SK-N-SH (cell line): ENCODE results near the gene KLF2.

Experiments used
- CTCF ChIP-seq: fragments of 200-600 bp; sonication (generic); IDR thresholded peaks from 2 replicates; pipeline ENCODE4 v1.6.1; 2017; ENCODE audit warnings: antibody characterized with exemption, mild to moderate bottlenecking, moderate library complexity
- EP300 ChIP-seq, 2 experiments: IDR thresholded peaks; 2 replicates each; pipeline versions ENCODE4 v1.4.0 to v1.6.1; 2012; ENCODE audit warnings: borderline replicate concordance in 1 of 2, low read depth in 1 of 2, low read length in 1 of 2
- EZH2phosphoT487 ChIP-seq: fragments of 200-600 bp; sonication (generic); IDR thresholded peaks from 2 replicates; pipeline ENCODE4 v1.6.1; 2017; ENCODE audit warnings: low read depth, mixed run types, mild to moderate bottlenecking, antibody characterized with exemption, moderate library complexity, borderline replicate concordance
- FOSL2 ChIP-seq: IDR thresholded peaks from 2 replicates; pipeline ENCODE4 v1.4.0; 2012; ENCODE audit warnings: low read depth, mild to moderate bottlenecking, moderate library complexity, borderline replicate concordance
- POLR2AphosphoS5 ChIP-seq: IDR thresholded peaks from 2 replicates; pipeline ENCODE4 v1.6.1; 2012; ENCODE audit warnings: low read depth, low read length
- RCOR1 ChIP-seq: fragments of 150-350 bp; IDR thresholded peaks from 2 replicates; pipeline ENCODE4 v1.6.1; 2017; ENCODE audit warnings: antibody characterized with exemption, low read length

- TF ChIP-seq CTCF (no peak), FOSL2 (no peak), EZH2phosphoT487 (no peak), RCOR1 (no peak), EP300 (IDR thresholded peaks at IDR 0.05; ENCODE audit: borderline replicate concordance in 1 of 2, low read depth in 1 of 2, low read length in 1 of 2) (no peak), POLR2AphosphoS5 (no peak)
Observed at GRCh38 chr19:16375936-16376185, 51.2 kb downstream of the KLF2 start.
